ENCODE results near the gene ARMC3. TPM values are rescaled to one million over a fixed set of nuclear protein-coding genes. Genes with fewer than 3 reads are reported as not detected.

The ARMC3 gene
- total and polyA plus RNA-seq, 12 donors: 0.17 TPM; not detected in 11

DNA sequence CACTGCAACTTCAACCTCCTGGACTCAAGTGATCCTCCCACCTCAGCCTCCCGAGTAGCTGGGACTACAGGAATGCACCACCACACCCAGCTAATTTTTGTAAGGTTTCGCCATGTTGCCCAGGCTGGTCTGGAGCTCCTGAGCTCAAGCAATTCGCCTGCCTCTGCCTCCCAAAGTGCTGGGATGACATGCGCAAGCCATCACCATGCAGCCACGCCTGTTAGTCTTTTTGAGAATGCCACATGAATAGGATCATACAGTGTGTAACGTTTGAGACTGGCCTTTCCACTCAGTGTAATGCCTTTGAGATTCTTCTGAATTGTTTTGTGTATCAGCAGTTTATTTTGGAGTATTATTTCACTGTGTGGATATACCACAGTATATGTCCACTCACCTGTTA, 91.8 kb downstream of the ARMC3 start:
- Histone ChIP-seq H3K27ac (no peak overlapping the region), H3K27me3 (no peaks in the 10 kb centered on the region), H3K4me3 (no peak overlapping the region), H3K9me3 (replicated peaks in 1 of 3) (peaks cover 0 to 4% (median 0%) of the 10 kb centered on the region in 3 donors), H3K36me3 (replicated peaks in 1 of 2) (no peaks in the 10 kb centered on the region), H3K4me1 (replicated peaks in 1 of 2) (no peaks in the 10 kb centered on the region)
- TF ChIP-seq, protein P1, sequence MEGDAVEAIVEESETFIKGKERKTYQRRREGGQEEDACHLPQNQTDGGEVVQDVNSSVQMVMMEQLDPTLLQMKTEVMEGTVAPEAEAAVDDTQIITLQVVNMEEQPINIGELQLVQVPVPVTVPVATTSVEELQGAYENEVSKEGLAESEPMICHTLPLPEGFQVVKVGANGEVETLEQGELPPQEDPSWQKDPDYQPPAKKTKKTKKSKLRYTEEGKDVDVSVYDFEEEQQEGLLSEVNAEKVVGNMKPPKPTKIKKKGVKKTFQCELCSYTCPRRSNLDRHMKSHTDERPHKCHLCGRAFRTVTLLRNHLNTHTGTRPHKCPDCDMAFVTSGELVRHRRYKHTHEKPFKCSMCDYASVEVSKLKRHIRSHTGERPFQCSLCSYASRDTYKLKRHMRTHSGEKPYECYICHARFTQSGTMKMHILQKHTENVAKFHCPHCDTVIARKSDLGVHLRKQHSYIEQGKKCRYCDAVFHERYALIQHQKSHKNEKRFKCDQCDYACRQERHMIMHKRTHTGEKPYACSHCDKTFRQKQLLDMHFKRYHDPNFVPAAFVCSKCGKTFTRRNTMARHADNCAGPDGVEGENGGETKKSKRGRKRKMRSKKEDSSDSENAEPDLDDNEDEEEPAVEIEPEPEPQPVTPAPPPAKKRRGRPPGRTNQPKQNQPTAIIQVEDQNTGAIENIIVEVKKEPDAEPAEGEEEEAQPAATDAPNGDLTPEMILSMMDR (IDR thresholded peaks at IDR 0.05): no peak
- TF ChIP-seq POLR2A (IDR thresholded peaks at IDR 0.05): no peak
- intact Hi-C loops (cut with DNase I): no loop called here
- DNase-seq: no peak
- 63 to 80% (median 74%) methylated on average over 6 of the region's 6 CpGs for WGBS, 4 donors

DNA sequence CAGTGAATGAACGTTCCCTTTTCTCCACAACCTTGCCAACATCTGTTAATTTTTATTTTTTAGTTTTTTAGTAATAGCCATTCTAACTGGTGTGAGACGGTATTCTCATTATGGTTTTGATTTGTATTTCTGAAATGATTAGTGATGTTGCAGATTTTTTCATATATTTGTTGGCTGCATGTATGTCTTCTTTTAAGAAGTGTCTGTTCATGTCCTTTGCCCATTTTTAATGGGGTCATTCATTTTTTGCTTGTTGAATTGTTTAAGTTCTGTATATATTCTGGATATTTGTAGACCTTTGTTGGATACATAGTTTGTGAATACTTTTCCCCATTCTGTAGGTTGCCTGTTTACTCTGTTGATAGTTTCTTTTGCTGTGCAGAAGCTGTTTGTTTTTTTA, 93.6 kb downstream of the ARMC3 start:
- H3K36me3 ChIP-seq (replicated peaks in 1 of 2): no peaks in the 10 kb centered on the region
- intact Hi-C loops (cut with DNase I): no loop called here
- no peaks in the 10 kb centered on the region for H3K4me1 ChIP-seq (replicated peaks in 1 of 2)
- no peak overlapping the region for H3K4me3 ChIP-seq
- H3K27me3 ChIP-seq: no peaks in the 10 kb centered on the region
- peaks cover 0 to 4% (median 0%) of the 10 kb centered on the region in 3 donors for H3K9me3 ChIP-seq (replicated peaks in 1 of 3)
- TF ChIP-seq, protein P1 (IDR thresholded peaks at IDR 0.05): no peak
- no peak for TF ChIP-seq POLR2A (IDR thresholded peaks at IDR 0.05)
- H3K27ac ChIP-seq: no peak overlapping the region
- WGBS, 4 donors: 73 to 86% (median 81%) methylated on average over 2 of the region's 2 CpGs
- no peak for DNase-seq

DNA sequence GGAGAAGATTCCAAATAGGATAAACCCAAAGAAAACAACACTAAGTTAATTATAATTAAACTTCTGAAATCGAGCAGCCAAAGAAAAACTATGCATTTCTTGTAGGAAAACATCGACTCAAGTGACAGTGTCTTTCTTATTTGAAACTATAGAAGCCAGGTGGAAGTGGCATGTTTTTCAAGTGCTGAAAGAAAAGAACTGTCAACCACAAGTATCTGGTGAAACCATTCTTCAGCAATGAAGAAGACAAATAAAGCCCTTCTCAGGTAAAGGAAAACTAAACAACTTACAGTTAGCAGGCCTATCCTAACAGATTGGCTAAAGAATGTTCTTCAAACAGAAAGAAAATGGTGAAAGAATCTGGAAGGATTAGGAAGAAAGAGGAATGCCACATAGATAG, 96.1 kb downstream of the ARMC3 start:
- H3K27me3 ChIP-seq: no peaks in the 10 kb centered on the region
- 77 to 92% (median 86%) methylated on average over 2 of the region's 2 CpGs for WGBS, 4 donors
- no peak for DNase-seq
- TF ChIP-seq, protein P1 (IDR thresholded peaks at IDR 0.05): no peak
- no peak for TF ChIP-seq POLR2A (IDR thresholded peaks at IDR 0.05)
- H3K9me3 ChIP-seq (replicated peaks in 1 of 3): peaks cover 0 to 4% (median 0%) of the 10 kb centered on the region in 3 donors
- no peak overlapping the region for H3K4me3 ChIP-seq
- no peaks in the 10 kb centered on the region for H3K36me3 ChIP-seq (replicated peaks in 1 of 2)
- no peak overlapping the region for H3K27ac ChIP-seq
- intact Hi-C loops (cut with DNase I): no loop called here
- no peaks in the 10 kb centered on the region for H3K4me1 ChIP-seq (replicated peaks in 1 of 2)

DNA sequence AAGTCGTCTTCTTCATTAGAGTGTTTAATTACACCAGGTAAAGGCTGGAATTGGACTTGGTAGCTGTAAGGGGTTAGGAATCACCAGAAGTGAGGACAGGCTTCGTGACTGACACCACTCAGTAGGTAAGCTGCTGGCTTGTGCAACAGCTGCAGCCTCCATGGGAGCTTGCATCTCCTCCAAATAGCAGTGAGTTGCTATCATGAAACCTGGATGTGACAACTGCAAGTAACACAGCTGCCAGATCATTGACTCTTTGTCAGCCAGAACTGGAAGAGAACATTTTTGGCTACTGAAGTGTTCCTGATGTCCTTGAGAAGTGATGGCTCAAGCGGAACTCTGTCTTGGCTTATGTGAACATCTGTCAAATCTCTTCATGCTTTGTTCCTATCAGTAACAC, 103.5 kb downstream of the ARMC3 start:
- Histone ChIP-seq H3K4me1 (replicated peaks in 1 of 2) (no peaks in the 10 kb centered on the region), H3K4me3 (no peak overlapping the region), H3K36me3 (replicated peaks in 1 of 2) (no peaks in the 10 kb centered on the region), H3K27me3 (no peaks in the 10 kb centered on the region), H3K9me3 (replicated peaks in 1 of 3) (no peaks in the 10 kb centered on the region), H3K27ac (no peak overlapping the region)
- TF ChIP-seq POLR2A (IDR thresholded peaks at IDR 0.05): no peak
- TF ChIP-seq, protein P1 (IDR thresholded peaks at IDR 0.05): no peak
- 47 to 62% (median 55%) methylated on average over 3 of the region's 3 CpGs for WGBS, 4 donors
- DNase-seq: no peak
- intact Hi-C loops (cut with DNase I): no loop called here

Data from adrenal gland (tissue), 12 donors.